ENCODE results near the gene MYO15B.
"Not testable (repeated sequence)": the region's sequence is repeated elsewhere in the genome, so short reads cannot be mapped to it uniquely, and the experiment has no call there.

Gene MYO15B

DNA sequence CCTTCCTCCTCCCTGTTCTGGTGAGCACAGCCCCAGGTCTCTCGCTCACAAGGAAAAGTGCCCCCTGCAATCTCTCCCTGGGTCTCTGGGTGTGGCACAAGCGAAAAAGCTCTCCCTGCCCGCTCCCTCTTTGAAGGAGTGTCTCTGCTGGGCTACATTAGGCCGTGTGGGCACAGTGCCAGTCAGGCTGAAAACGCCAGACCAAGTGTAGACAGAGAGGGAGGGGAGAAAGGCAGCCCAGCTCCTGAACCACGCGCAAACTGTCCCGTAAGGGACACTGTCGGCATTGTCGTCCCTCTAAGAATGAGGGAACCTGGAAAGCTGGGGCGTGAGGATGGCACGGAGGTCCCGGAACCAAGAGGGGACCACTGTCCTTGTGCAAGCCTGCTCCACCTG is 49.5 kb downstream of the MYO15B start:
- DNase-seq (ENCODE audit: low read depth in 2 of 2, low spot score in 1 of 2): no peak

DNA sequence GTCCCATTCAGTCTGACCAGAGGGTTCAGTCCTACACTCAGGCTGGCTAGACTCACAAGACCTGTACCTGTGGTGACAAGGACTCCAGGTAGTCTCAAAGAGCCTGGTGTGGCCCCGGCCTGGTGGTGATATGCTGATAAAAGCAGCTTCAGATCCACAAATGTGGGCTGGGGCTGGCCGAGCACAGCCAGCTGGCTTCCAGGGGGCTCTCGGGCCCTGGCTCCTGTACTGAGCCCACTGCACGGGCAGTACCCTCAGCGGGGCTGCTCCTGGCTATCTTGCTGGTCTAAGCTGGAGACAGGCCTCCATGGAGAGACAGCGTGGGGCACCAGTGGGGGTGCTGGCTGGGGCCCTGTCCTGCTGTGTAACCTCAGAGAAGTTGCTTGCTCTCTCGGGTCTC is 50.0 kb downstream of the MYO15B start:
- no peak for DNase-seq (ENCODE audit: low read depth in 2 of 2, low spot score in 1 of 2)

DNA sequence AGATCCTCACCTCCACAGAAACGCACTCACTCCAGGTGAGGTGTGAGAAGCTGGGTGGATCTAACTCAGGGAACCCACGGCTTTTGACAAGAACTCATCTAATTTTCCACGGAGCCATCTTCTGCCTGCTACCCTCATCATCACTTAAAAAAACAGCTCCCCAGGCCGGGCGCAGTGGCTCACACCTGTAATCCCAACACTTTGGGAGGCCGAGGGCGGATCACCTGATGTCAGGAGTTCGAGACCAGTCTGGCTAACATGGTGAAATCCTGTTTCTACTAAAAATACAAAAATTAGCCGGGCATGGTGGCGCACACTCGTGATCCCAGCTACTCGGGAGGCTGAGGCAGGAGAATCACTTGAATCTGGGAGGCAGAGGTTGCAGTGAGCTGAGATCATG is 50.4 kb downstream of the MYO15B start:
- DNase-seq (ENCODE audit: low read depth in 2 of 2, low spot score in 1 of 2): not testable (repeated sequence)

DNA sequence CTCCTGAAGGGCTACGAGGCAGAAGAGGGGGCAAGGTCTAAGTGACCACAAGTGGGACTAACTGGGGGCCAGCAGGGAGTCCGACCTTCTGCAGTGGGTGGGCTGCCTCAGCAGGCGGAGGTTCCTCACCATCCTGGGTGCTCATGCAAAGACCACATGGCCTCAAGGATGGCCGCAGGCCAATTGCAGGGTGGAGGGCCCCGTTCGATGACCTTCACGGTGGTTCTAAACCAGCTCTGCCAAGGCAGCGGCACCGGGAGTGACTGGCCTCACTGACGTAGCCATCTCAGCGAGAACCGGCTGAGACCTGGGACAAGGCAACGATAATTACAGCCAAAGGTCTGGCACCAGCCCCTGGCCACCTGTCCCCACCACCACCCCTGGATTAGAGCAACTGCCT is 51.3 kb downstream of the MYO15B start:
- no peak for DNase-seq (ENCODE audit: low read depth in 2 of 2, low spot score in 1 of 2)

GRCh38 chr17:75639327-75639726 is 51.7 kb downstream of the MYO15B start:
- no peak for DNase-seq (ENCODE audit: low read depth in 2 of 2, low spot score in 1 of 2)

- DNase-seq (ENCODE audit: low read depth in 2 of 2, low spot score in 1 of 2): no peak
Observed at GRCh38 chr17:75639771-75640555, 52.4 kb downstream of the MYO15B start.

DNA sequence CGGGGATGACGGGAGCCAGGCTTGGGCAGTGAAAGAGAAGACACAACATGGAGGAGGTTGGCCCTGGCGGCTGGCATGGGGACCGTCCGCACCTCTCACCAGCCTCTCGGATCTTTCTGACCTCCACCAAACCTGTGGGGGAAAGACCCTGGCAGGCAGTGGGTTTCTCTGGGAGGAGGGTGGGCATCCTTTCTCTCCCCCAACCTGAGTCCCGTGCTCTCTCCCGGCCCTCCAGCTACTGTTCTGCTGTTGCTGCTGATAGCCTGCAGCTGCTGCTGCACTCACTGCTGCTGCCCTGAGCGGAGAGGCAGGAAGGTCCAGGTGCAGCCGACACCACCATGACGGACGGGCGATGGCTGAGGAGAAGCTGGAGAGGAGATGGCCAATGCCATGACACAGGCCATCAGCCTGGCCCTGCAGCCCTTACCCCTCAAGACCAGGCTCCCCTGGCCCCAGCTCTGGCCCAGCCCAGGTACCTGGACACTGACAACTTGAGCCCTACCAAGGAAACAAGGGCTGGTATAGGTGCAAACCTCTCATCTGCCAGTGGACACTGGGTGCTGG is 53.0 kb downstream of the MYO15B start:
- no peak for DNase-seq (ENCODE audit: low read depth in 2 of 2, low spot score in 1 of 2)

GRCh38 chr17:75641343-75641742 is 53.7 kb downstream of the MYO15B start:
- DNase-seq (ENCODE audit: low read depth in 2 of 2, low spot score in 1 of 2): no peak

- DNase-seq (ENCODE audit: low read depth in 2 of 2, low spot score in 1 of 2): no peak
Observed at GRCh38 chr17:75642182-75642783, 54.7 kb downstream of the MYO15B start.

GRCh38 chr17:75642784-75643642 is 55.4 kb downstream of the MYO15B start:
- DNase-seq (ENCODE audit: low read depth in 2 of 2, low spot score in 1 of 2): no peak

DNA sequence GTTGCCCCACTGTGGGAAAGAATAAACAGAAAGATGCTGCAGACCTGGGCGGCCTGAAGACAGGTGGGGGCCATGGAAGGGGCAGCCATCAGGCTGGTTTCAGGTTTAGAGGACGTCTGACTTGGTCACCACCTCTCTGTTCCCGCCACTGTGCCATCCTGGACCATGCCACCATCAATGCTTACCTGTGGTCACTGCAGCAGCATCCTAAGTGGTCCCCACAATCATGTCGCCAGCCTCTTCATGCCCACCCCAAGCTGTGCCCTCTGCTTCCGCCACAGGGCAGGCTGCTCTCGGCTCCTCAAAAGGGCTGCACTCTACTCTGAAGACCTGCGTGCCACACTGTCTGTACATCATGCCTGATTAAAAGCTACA is 56.0 kb downstream of the MYO15B start:
- DNase-seq (ENCODE audit: low read depth in 2 of 2, low spot score in 1 of 2): no peak

DNA sequence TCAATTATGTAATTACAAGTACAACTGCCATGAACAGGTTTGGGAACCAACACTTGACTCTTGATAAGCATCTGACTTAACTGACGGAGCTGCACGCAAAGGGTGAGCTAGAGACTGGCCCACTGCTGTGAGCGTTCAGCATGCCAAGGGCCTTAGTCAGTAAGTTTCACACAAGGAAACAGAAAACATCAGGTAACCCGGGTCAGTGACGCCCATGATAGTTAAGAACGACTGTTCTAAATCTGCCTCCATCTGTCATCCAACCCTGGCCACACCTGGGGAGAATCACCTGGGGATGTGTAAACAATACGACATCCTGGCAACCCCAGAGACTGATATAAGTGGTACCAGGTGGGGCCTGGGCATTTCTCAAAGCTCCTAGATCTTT is 57.9 kb downstream of the MYO15B start:
- no peak for DNase-seq (ENCODE audit: low read depth in 2 of 2, low spot score in 1 of 2)

- peak in 1 of 2 donors; percentile 7 for DNase-seq (ENCODE audit: low read depth in 2 of 2, low spot score in 1 of 2)
Observed at GRCh38 chr17:75645889-75646637, 58.5 kb downstream of the MYO15B start.

- DNase-seq (ENCODE audit: low read depth in 2 of 2, low spot score in 1 of 2): no peak
Observed at GRCh38 chr17:75646638-75646992, 59.0 kb downstream of the MYO15B start.

DNA sequence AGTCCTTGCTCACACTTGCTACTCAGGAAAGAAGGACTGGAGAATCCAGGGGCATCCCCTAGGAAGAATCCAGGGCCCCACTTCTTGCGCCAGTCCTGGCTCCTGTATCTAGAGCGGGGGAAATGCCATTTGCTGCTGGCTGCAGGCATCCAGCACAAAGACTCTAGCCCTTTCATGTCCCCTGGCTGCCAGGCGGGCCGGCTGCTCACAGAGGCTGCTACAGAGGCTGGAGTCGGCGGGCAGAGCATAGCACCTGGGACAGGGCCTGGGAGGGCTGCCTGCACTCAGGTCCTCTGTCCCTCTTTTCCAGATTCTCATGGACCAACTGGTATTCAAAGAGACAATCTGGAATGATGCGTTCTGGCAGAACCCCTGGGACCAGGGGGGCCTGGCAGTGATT is 59.5 kb downstream of the MYO15B start:
- DNase-seq (ENCODE audit: low read depth in 2 of 2, low spot score in 1 of 2): no peak

- no peak for DNase-seq (ENCODE audit: low read depth in 2 of 2, low spot score in 1 of 2)
Observed at GRCh38 chr17:75647921-75648320, 60.3 kb downstream of the MYO15B start.

DNA sequence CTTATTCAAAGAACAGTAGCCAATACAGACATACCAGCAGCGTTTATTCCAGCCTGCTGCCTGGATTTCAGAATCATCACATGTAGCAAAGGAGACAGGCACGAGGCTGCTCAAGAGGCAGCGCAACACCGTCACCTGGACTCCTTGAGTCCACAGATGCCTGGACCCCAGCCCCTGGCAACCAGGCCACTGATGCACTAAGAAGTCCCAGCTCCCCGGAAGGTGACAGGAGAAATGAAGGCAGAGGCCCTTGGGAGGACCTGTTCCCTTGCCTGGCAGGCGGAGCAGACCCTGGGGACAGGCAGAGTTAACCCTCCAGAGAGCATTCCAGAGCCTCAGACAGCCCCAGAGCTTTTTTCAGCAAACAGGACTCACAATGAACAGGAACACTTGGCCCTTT is 62.1 kb downstream of the MYO15B start:
- DNase-seq (ENCODE audit: low read depth in 2 of 2, low spot score in 1 of 2): no peak

DNA sequence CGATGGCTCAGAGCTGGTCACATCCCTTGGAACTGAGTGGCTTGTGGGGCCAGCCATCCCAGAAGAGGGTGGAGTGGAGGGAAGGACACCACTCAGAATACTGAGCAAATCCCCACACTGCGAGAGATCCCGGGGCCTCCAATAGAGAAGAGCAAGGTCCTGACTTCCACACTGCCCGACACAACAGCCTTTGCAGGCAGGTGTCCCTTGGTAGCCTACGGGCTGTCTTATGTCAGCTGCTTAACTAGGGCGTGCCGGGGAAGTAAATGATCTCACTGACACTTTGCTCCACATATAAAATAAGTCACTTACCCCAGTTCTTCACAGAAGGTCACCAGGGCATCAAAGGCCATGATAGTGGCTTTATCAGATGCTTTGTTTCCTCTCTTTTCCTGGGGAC is 63.3 kb downstream of the MYO15B start:
- DNase-seq (ENCODE audit: low read depth in 2 of 2, low spot score in 1 of 2): no peak

DNA sequence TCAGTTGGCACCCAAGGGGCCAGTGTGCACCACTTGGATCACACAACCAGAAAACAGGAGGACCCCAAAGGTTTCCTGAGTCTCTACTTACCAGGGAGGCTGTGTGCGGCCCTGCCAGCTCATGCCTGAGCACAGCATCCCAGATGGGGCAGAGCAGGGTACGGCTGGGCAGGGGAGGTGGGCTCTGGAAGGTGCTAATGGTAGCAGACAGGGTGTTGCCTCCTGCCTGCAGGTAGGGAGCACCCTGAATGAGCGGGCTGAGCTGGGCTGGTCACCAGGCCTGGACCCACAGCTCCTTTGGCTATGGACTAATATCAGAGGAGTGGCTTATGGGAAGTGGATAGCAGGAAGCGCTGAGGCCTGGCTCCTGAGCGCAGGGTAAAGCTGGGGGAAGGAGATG is 64.7 kb downstream of the MYO15B start:
- no peak for DNase-seq (ENCODE audit: low read depth in 2 of 2, low spot score in 1 of 2)

DNA sequence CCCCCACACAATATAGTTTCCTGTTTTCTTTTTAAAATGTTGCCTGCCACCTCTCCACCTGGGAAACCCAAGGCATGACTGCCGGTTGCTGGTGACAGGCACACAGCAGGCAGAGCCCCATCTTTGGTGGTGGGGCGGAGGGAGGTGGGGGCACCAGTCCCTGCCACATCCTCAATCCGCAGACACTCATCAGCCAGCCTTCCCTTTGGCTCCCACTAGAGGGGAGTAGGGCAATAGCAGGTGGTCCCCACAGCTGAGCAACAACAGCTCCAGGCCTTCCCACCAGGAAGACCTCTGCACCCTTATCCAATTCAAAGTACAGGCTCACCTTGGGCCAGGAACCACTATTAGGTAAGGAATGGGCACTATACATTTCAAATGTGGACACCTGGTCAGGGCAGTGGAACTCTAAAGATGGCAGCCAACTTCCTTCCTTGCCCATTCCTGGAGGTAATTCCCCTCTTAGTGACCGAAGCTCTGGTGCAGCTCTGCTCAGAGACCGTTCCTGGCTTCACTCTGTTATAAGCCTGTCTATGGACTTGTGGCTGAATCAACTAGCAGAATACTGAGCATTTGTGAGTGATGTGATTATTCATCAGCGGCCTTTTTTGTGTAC is 65.4 kb downstream of the MYO15B start:
- no peak for DNase-seq (ENCODE audit: low read depth in 2 of 2, low spot score in 1 of 2)

GRCh38 chr17:75654176-75654575 is 66.6 kb downstream of the MYO15B start:
- no peak for DNase-seq (ENCODE audit: low read depth in 2 of 2, low spot score in 1 of 2)

All from stimulated activated CD8-positive, alpha-beta memory T cell treated with anti-CD3 and anti-CD28 coated beads, Interleukin-4, amount 100 ng/mL, for 1 hour (primary cell).